ENCODE results near the gene TSBP1.

The TSBP1 gene

DNA sequence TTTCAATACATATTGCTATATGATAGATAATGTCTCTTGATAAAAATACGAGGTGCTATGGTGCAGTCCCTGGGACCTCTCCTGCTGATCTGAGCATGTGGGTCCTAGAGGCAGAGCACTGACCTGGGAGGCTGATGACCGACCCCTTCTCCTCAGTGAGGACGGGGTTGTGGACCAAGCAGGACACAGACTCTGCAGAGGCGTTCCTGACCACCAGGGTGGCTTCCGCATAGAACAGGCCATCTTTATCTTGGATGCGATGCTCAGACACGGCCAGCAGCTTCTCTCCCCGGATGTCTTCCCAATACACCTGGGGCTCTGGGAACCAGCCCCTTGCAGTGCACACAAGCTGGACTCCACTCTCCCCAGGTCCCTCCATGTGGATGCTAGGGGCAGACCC, 31.1 kb upstream of the TSBP1 start:
- no peak for TF ChIP-seq EZH2phosphoT487 (IDR thresholded peaks at IDR 0.05; ENCODE audit: borderline replicate concordance, low read length)
- TF ChIP-seq, protein P1, sequence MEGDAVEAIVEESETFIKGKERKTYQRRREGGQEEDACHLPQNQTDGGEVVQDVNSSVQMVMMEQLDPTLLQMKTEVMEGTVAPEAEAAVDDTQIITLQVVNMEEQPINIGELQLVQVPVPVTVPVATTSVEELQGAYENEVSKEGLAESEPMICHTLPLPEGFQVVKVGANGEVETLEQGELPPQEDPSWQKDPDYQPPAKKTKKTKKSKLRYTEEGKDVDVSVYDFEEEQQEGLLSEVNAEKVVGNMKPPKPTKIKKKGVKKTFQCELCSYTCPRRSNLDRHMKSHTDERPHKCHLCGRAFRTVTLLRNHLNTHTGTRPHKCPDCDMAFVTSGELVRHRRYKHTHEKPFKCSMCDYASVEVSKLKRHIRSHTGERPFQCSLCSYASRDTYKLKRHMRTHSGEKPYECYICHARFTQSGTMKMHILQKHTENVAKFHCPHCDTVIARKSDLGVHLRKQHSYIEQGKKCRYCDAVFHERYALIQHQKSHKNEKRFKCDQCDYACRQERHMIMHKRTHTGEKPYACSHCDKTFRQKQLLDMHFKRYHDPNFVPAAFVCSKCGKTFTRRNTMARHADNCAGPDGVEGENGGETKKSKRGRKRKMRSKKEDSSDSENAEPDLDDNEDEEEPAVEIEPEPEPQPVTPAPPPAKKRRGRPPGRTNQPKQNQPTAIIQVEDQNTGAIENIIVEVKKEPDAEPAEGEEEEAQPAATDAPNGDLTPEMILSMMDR (IDR thresholded peaks at IDR 0.05; ENCODE audit: low read depth, low read length, poor library complexity, severe bottlenecking), result no peak
- H3K27me3 ChIP-seq (ENCODE audit: control insufficient read depth, low read length), result peaks cover 10% of the 10 kb centered on the region; the same call in 1 of the 2 replicates

DNA sequence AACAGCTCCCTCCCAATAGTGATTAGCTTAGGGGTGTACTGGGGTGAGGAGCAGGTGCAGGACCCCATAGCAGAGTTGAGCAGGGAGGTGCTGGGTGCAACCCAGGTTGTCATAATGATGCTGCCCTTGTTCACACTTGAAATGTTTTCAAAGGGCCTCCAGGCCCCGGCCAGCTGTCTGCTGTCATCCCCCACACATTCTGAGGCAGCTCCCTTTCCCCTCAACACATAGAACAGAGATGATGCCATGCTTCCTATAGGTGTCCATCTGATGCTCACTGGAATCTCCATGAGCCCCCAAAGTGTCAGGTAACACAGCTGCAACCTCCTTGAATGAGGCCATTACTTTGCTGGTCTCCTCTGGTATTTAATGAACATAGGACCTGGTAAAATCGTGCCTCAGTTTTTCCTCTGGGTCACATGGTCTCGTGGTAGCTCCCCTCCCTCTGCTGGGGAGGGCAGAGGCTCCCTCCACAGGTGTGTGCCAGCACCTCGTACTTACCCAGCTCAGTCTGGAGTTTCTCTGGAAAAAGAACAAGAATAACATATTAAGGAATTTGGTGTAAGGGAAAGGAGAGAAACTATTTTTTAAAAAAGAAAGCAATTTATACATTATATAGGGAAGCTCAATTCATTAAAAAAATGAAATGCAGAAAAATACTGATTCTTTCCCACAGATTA, 29.7 kb upstream of the TSBP1 start:
- Histone ChIP-seq H3F3A (ENCODE audit: control insufficient read depth, insufficient read depth) (peaks cover 11% of the 10 kb centered on the region), H3K27me3 (ENCODE audit: control insufficient read depth, low read length) (peaks cover 5% of the 10 kb centered on the region; the same call in 1 of the 2 replicates), H3K9me2 (replicated peaks; ENCODE audit: control insufficient read depth, low read length) (no peaks in the 10 kb centered on the region), H3K9me3 (ENCODE audit: control insufficient read depth, insufficient read depth, low read length) (no peaks in the 10 kb centered on the region), H3K27ac (ENCODE audit: low read depth, low read length) (no peak overlapping the region), H3K36me3 (ENCODE audit: control insufficient read depth, low read length) (no peaks in the 10 kb centered on the region), H4K20me1 (ENCODE audit: control insufficient read depth, insufficient read depth, low read depth, low read length) (no peaks in the 10 kb centered on the region), H3K4me1 (ENCODE audit: control insufficient read depth, low read length) (peaks cover 28% of the 10 kb centered on the region), H3K4me3 (ENCODE audit: low read length) (no peak overlapping the region), H3K4me2 (ENCODE audit: low read length) (no peak overlapping the region), H3K79me2 (ENCODE audit: control insufficient read depth, low read length) (no peaks in the 10 kb centered on the region)
- no peak for TF ChIP-seq EZH2phosphoT487 (IDR thresholded peaks at IDR 0.05; ENCODE audit: borderline replicate concordance, low read length)
- TF ChIP-seq, protein P1 (IDR thresholded peaks at IDR 0.05; ENCODE audit: low read depth, low read length, poor library complexity, severe bottlenecking), result no peak

More for the DNA sequence above, 31.1 kb upstream of the TSBP1 start:
- Histone ChIP-seq H3F3A (ENCODE audit: control insufficient read depth, insufficient read depth) (peaks cover 4% of the 10 kb centered on the region; the same call in 1 of the 2 replicates), H3K4me1 (ENCODE audit: control insufficient read depth, low read length) (peaks cover 14% of the 10 kb centered on the region), H3K79me2 (ENCODE audit: control insufficient read depth, low read length) (no peaks in the 10 kb centered on the region), H3K4me3 (ENCODE audit: low read length) (no peak overlapping the region), H4K20me1 (ENCODE audit: control insufficient read depth, insufficient read depth, low read depth, low read length) (no peaks in the 10 kb centered on the region), H3K9me3 (ENCODE audit: control insufficient read depth, insufficient read depth, low read length) (no peaks in the 10 kb centered on the region), H3K9me2 (replicated peaks; ENCODE audit: control insufficient read depth, low read length) (no peaks in the 10 kb centered on the region), H3K4me2 (ENCODE audit: low read length) (no peak overlapping the region), H3K27ac (ENCODE audit: low read depth, low read length) (no peak overlapping the region), H3K36me3 (ENCODE audit: control insufficient read depth, low read length) (no peaks in the 10 kb centered on the region)

DNA sequence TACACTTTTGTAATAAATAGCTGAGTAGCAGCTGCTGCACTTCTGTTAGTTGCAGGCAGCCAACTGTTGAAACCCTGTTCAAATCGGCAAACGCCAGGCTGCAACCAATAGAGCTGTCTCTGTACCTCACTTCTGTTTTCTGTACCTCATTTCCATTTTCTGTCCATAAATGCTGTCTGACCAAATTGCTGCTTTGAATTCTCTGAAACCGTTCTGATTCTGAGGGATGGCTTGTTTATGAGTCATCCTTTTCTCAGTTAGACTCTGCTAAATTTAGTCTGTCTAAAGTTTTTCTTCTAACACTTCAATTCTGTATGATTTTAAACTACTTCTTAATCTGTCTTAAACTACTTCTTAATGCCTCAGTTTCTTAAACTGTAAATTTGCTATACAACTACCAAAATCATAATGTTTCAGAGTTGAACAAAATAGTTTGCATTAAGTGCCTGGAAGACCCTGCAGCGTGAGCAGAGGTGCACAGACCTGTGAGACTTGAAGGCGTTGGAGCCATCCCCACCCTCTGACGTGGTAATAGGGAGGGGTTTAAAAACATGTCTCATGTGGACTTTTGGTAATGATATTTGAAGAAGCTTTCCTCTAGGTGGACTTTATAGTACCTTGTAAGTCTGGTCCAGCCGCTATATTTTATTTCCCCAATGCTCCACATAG, 25.7 kb upstream of the TSBP1 start:
- H4K20me1 ChIP-seq (ENCODE audit: control insufficient read depth, insufficient read depth, low read depth, low read length), result no peaks in the 10 kb centered on the region
- H3K9me2 ChIP-seq (replicated peaks; ENCODE audit: control insufficient read depth, low read length), result no peaks in the 10 kb centered on the region
- H3K4me1 ChIP-seq (ENCODE audit: control insufficient read depth, low read length), result peaks cover 48% of the 10 kb centered on the region
- H3K36me3 ChIP-seq (ENCODE audit: control insufficient read depth, low read length), result no peaks in the 10 kb centered on the region
- no peaks in the 10 kb centered on the region for H3K9me3 ChIP-seq (ENCODE audit: control insufficient read depth, insufficient read depth, low read length)
- no peaks in the 10 kb centered on the region for H3K27me3 ChIP-seq (ENCODE audit: control insufficient read depth, low read length)
- H3F3A ChIP-seq (ENCODE audit: control insufficient read depth, insufficient read depth), result peaks cover 11% of the 10 kb centered on the region
- H3K4me2 ChIP-seq (ENCODE audit: low read length), result peak overlapping the region; percentile 84
- H3K27ac ChIP-seq (ENCODE audit: low read depth, low read length), result peak overlapping the region; percentile 86
- TF ChIP-seq, protein P1 (IDR thresholded peaks at IDR 0.05; ENCODE audit: low read depth, low read length, poor library complexity, severe bottlenecking), result no peak
- TF ChIP-seq EZH2phosphoT487 (IDR thresholded peaks at IDR 0.05; ENCODE audit: borderline replicate concordance, low read length), result no peak
- H3K4me3 ChIP-seq (ENCODE audit: low read length), result peak overlapping the region; percentile 54
- no peaks in the 10 kb centered on the region for H3K79me2 ChIP-seq (ENCODE audit: control insufficient read depth, low read length)
